GM12878 (cell line): ENCODE measurements around the gene STK17A. TPM values are rescaled to one million over a fixed set of nuclear protein-coding genes. Genes with fewer than 3 reads are reported as not detected.

Source experiments
- ATAC-seq: fragments of 200-7000 bp; cut with Tn5 transposase; 3 replicates; pipeline ENCODE4 v1.9.1; 2020; ENCODE audit warnings: mild to moderate bottlenecking, moderate library complexity
- BruUV-seq: library from RNA; stranded (reverse); fragments of 400-500 nt; replicated peaks from 2 replicates; lab custom pipeline; 2021; lab: Mats Ljungman, UMichigan
- CTCF ChIA-PET: fragments of 300-600 bp; sonication (Branson Sonifier 250); formaldehyde crosslinking; extraction: SDS; loops from one replicate; lab custom pipeline; 2021; ENCODE audit warnings: inconsistent platforms; lab: Yijun Ruan, JAX
- POLR2A ChIA-PET: fragments of 350-600 bp; formaldehyde crosslinking; extraction: SDS; loops from one replicate; lab custom pipeline; 2021; ENCODE audit warnings: inconsistent platforms; lab: Charles Lee
- RAD21 ChIA-PET: fragments of 300-600 bp; sonication (Branson Sonifier 250); formaldehyde crosslinking; loops from one replicate; lab custom pipeline; 2023; ENCODE audit warnings: antibody characterized with exemption; ENCODE audit not compliant: unreplicated experiment; lab: Charles Lee
- SMC1A ChIA-PET: fragments of 300-600 bp; sonication (Branson Sonifier 250); formaldehyde crosslinking; loops from one replicate; lab custom pipeline; 2023; ENCODE audit not compliant: unreplicated experiment, uncharacterized antibody; lab: Charles Lee
- DNase-seq: peaks from one replicate; pipeline ENCODE4 v3.0.0-alpha.2; 2011; ENCODE audit warnings: low read depth, low spot score
- FAIRE-seq: peaks from 3 replicates; lab custom pipeline; 2011; peaks lifted over from hg19 to GRCh38; lab: Jason Lieb, UNC
- H2AFZ ChIP-seq: 2 replicates; pipeline ENCODE4 v1.6.0; 2011; ENCODE audit warnings: low read depth, low read length, control low read depth; ENCODE audit not compliant: control insufficient read depth
- H3K27ac ChIP-seq: 2 replicates; pipeline ENCODE4 v1.5.1; 2011; ENCODE audit warnings: control low read depth; ENCODE audit not compliant: control insufficient read depth, insufficient read depth
- H3K27me3 ChIP-seq, 2 experiments: replicated peaks in 1 of 2; 2 replicates each; pipeline versions ENCODE4 v1.6.0 to v1.6.1; 2011; ENCODE audit warnings: low read length in 1 of 2; ENCODE audit not compliant: control insufficient read depth in 2 of 2, insufficient read depth in 2 of 2
- H3K36me3 ChIP-seq, 2 experiments: 2 replicates each; pipeline ENCODE4 v1.5.1; 2011; ENCODE audit warnings: low read length in 1 of 2; ENCODE audit not compliant: control insufficient read depth in 2 of 2, insufficient read depth in 2 of 2
- H3K4me1 ChIP-seq: 2 replicates; pipeline ENCODE4 v1.6.1; 2011; ENCODE audit warnings: mild to moderate bottlenecking, low read length, moderate library complexity, mixed read lengths; ENCODE audit not compliant: control insufficient read depth, insufficient read depth
- H3K4me2 ChIP-seq: 2 replicates; pipeline ENCODE4 v1.6.0; 2011; ENCODE audit warnings: control low read depth; ENCODE audit not compliant: control insufficient read depth, insufficient read depth
- H3K4me3 ChIP-seq: fragments of 200-600 bp; sonication (generic); 2 replicates; pipeline ENCODE4 v1.5.1; 2016
- H3K79me2 ChIP-seq: 2 replicates; pipeline ENCODE4 v1.6.0; 2011; ENCODE audit warnings: low read length; ENCODE audit not compliant: control insufficient read depth, insufficient read depth
- H3K9ac ChIP-seq: 2 replicates; pipeline ENCODE4 v1.8.0; 2011; ENCODE audit warnings: low read length, control low read depth, mixed read lengths; ENCODE audit not compliant: control insufficient read depth, insufficient read depth
- H3K9me3 ChIP-seq: replicated peaks from 3 replicates; pipeline ENCODE4 v1.5.1; 2011; ENCODE audit warnings: mild to moderate bottlenecking, low read length; ENCODE audit not compliant: control insufficient read depth, insufficient read depth
- H4K20me1 ChIP-seq: 2 replicates; pipeline ENCODE4 v1.6.0; 2011; ENCODE audit not compliant: control insufficient read depth, insufficient read depth
- EED ChIP-seq: sonication (generic); IDR thresholded peaks from 2 replicates; pipeline ENCODE4 v1.6.1; 2016; ENCODE audit warnings: antibody characterized with exemption, low read depth
- NR2C2 ChIP-seq: IDR thresholded peaks from 2 replicates; pipeline ENCODE4 v1.6.1; 2011; ENCODE audit warnings: borderline replicate concordance, low read depth; ENCODE audit not compliant: control insufficient read depth, insufficient read length
- POLR2A ChIP-seq: IDR thresholded peaks from 2 replicates; pipeline ENCODE4 v1.6.1; 2011; ENCODE audit warnings: low read depth, mild to moderate bottlenecking, low read length
- POLR2AphosphoS5 ChIP-seq: IDR thresholded peaks from 2 replicates; pipeline ENCODE4 v1.6.1; 2011; ENCODE audit warnings: mild to moderate bottlenecking, low read length, inconsistent platforms
- SREBF2 ChIP-seq: IDR thresholded peaks from 2 replicates; pipeline ENCODE4 v1.6.1; 2012; ENCODE audit warnings: mild to moderate bottlenecking, low read length
- WGBS: methylation state at CpG from one replicate; pipeline ENCODE4 v1.1.6; 2016; ENCODE audit warnings: low lambda C conversion rate; ENCODE audit not compliant: insufficient replicate concordance, insufficient coverage; ENCODE audit errors: missing lambda C conversion rate; 5-methylcytosine and 5-hydroxymethylcytosine counted together
- in situ Hi-C: fragments of 300-500 bp; cut with MboI; formaldehyde crosslinking; loops from 9 replicates; pipeline ENCODE4 v1.14.3; 2018; ENCODE audit warnings: mixed read lengths
- intact Hi-C: fragments of 100-400 bp; cut with micrococcal nuclease; formaldehyde crosslinking; loops from one replicate; pipeline ENCODE4 v1.14.2; 2022; ENCODE audit not compliant: unreplicated experiment
- polyA plus RNA-seq, 11 experiments: library from polyadenylated mRNA; depleted of rRNA in 4 of 11; unstranded in 6 of 11; stranded (reverse) in 5 of 11; fragments of >200 nt; fragmentation: Nextera tagmentation in 4 of 11; fragmentation: Illumina TruSeq in 1 of 11; extraction: Ambion mirVana in 4 of 11; extraction: Trizol in 1 of 11; gene quantifications; 1 replicate in 1 of 11; 2 replicates in 10 of 11; pipeline versions ENCODE4 v1.2.1 to v1.2.3, GENCODE V29; 2011 to 2016; ENCODE audit warnings: inconsistent platforms in 2 of 11, missing spikeins in 2 of 11, low read depth in 1 of 11
- total RNA-seq, 4 experiments: library from RNA; depleted of rRNA in 3 of 4; stranded (reverse); fragments of >200 nt in 3 of 4; fragmentation: Illumina TruSeq in 1 of 4; extraction: Trizol in 1 of 4; gene quantifications; 2 replicates each; pipeline versions ENCODE4 v1.2.1 to v1.2.3, GENCODE V29; 2013 to 2021

STK17A gene
- total and polyA plus RNA-seq, 10 of the 15 experiments (the other 5 are each of a cell fraction or from before 2014, with no cell fraction given) = 18.5 to 91.6 (median 70.8) TPM

- intact Hi-C loops (no loop called here), in situ Hi-C loops (no loop called here)
- CTCF ChIA-PET = interaction anchor here (0.9 to 1.5 kb wide), 5 partner anchors 15 to 82 kb away, joined by 3 to 4 read pairs (median 3); partner anchors contain the start of gene STK17A
- Histone ChIP-seq H3K27me3 (no peaks in the 10 kb centered on the region), H3K36me3 (peaks cover 11 to 62% of the 10 kb centered on the region in 2 experiments), H4K20me1 (peaks cover 6% of the 10 kb centered on the region), H3K9ac (no peak overlapping the region), H3K79me2 (peaks cover 64% of the 10 kb centered on the region), H3K4me2 (no peak overlapping the region), H2AFZ (no peak overlapping the region), H3K9me3 (no peaks in the 10 kb centered on the region), H3K4me3 (no peak overlapping the region), H3K4me1 (peaks cover 13% of the 10 kb centered on the region), H3K27ac (no peak overlapping the region)
- FAIRE-seq = no peak
- no peak for ATAC-seq
- POLR2A ChIA-PET = interaction anchor here (1.1 to 1.3 kb wide), 2 partner anchors 21 to 36 kb away, joined by 3 read pairs; partner anchors contain the start of gene STK17A
- no peak for DNase-seq
- 86% methylated on average over 4 of the region's 4 CpGs for WGBS
- BruUV-seq = no TSS peak
- RAD21 ChIA-PET = interaction anchor here (4.0 to 4.3 kb wide), 2 partner anchors 36 to 81 kb away, joined by 23 to 27 read pairs; partner anchors contain the start of gene STK17A
- TF ChIP-seq POLR2AphosphoS5 = peak; percentile 65; the same call in 1 of the 2 replicates
- 0 out of 2 replicates have a peak, but pooled peaks have one; percentile 23 for TF ChIP-seq POLR2A
- TF ChIP-seq NR2C2 = no peak
- TF ChIP-seq SREBF2 = no peak
- TF ChIP-seq EED = no peak
- SMC1A ChIA-PET = interaction anchor here (1.4 to 3.9 kb wide), 5 partner anchors 9 to 82 kb away, joined by 3 to 19 read pairs (median 7); no protein-coding TSS in a partner anchor
These were observed 35.2 kb downstream of the STK17A start for GRCh38 chr7:43618073-43618472.
